GM18951 (cell line): ENCODE measurements around the gene TNNI3K.

Experiments used
- POLR2A ChIP-seq: IDR thresholded peaks from 4 replicates; pipeline ENCODE4 v1.6.1; 2011; ENCODE audit warnings: mild to moderate bottlenecking; ENCODE audit not compliant: insufficient read length, insufficient read depth; ENCODE audit errors: extremely low read depth
- in situ Hi-C: fragments of 300-500 bp; cut with MboI; formaldehyde crosslinking; loops from one replicate; pipeline ENCODE4 v1.12.0; 2022; ENCODE audit warnings: low sequenced_read_pairs, mixed read lengths, inconsistent platforms; ENCODE audit not compliant: unreplicated experiment

TNNI3K gene

DNA sequence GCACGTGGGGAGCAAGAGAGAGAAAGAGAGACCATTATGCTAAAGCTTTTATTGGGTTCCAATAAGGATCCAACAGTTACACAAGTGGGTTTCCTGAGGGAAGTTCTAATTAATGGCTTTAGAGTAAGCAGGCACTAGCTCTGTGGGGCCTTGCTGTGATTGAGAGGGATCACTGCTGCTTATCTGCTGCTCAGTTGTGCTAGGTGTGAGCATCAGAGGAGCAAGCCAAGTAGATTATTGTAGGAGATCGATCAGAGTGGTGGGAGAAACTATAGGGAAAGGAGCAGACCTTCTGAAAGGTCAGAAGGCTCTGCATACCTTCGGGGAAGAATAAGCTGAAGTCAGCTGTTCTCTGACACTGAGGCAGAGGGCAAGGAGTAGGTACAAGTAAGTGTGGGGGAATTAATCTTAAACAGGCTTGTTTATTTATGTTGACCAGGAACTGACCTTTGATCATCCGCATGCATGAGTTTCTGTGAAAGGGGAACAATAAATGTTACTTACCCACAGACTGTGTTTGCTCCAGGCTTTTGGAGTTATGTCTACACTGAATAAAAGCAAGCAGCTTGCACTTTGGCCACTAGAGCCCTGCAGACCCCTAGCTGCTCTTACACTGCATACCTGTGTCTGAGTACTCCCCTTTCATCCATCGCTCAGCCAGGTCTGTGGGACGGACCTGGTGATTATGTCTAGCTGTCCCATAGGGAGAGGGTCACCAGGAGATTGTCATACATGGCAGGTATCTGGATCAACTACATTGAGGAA lies 89.7 kb downstream of the TNNI3K start:
- TF ChIP-seq POLR2A, result no peak
- in situ Hi-C loops, result no loop called here

DNA sequence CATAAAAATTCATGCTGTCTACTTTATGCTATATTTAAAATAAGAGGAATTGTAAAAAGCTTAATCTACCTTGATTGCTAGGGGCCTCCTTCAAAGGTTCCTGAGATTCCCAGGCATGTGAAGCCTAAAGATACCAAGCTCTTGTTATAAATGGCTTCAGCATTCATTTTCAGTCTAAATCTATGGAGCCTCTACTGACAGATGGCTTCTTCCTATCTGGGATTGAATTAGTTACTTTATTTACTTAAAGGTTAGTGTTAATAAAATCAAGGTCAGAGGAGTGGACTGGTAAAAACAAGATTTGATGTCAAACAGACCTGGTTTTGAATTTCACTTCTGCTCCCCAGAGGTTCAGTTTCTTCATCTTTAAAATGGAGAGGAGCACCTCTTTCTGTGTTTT lies 93.7 kb downstream of the TNNI3K start:
- no peak for TF ChIP-seq POLR2A
- in situ Hi-C loops, result no loop called here

DNA sequence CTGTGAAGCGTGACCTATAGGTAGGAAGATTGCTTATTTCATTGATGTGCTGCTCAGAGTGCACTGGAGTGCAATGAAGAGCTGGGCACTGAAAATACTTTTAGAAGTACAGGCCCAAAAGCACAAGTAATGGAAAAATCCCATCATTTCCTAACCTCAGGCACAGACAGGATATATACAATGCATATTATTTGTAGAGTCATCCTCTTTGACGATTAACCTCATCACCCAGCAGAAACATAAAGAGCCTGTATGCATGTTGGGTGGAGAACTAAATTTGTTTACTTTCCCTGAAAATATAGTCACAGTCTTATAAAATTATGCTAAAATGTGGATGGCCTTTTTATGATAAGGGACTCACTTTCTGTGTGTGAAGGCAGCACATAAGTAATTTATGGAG lies 98.1 kb downstream of the TNNI3K start:
- in situ Hi-C loops, result no loop called here
- TF ChIP-seq POLR2A, result no peak

DNA sequence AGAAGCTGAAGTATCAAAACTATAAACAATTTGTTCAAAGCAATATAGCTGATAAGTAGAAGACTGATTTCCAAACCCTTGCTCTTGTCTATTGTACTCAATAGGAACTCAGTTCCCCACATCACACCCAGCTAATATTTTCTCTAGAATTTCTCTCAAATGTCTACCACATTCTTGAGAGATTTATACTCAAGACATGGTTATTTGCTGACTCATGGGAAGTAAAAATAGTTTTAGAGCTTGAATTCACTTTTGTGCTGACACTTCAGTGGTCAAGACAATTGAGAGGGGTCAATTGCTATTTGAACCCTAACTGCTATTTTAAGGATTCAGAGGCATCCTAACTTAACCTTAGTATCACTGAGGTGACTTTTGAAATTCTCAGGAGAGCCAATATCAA lies 99.0 kb downstream of the TNNI3K start:
- in situ Hi-C loops, result no loop called here
- no peak for TF ChIP-seq POLR2A

DNA sequence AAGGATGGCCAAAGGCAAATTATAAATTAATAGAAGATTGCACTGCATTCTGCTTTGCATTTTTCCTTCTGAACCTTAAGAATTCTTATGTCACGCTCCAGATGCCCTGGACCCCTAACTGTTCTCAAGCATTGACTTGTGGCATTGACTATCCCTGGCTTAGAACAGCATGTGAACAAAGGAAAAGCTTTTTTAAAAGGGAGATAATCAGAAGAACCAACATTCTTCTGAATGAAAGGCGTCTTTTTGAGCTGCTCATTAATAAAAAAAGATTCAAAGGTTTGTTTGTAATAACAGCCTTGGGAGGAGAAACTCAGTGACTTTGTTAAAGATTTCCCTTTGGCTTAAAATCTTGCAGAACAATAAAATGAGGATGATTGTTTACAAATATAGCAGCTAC lies 105.5 kb downstream of the TNNI3K start:
- in situ Hi-C loops, result no loop called here
- TF ChIP-seq POLR2A, result no peak

DNA sequence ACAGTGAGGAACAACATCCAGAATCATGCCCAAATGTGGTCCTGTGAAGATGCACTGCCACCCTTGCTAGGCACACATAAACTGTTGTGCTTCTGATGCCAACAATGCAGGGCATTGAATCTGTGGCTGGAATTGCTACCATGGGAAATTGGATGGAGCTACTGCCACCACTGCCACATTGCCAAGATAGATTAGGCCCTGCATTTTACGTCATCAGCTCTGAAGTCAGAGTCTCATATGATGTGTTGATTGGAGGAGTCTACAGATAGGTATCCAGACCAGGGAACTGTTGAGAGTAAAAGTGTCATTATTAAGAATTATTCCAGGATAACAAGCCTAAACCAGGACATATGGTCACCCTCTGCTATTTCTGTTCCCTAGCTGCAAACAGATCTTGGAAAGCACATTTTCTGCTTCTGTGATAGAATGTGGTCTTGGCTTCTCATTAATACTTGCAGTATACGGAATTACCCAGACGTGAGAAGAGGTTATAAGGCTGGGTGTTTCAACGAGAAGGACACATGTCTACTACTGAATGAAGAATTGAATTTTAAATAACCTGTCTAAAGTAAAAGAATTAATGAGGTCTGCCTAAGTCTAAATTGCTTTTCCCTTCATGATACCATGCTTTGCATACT lies 106.6 kb downstream of the TNNI3K start:
- no peak for TF ChIP-seq POLR2A
- in situ Hi-C loops, result no loop called here

DNA sequence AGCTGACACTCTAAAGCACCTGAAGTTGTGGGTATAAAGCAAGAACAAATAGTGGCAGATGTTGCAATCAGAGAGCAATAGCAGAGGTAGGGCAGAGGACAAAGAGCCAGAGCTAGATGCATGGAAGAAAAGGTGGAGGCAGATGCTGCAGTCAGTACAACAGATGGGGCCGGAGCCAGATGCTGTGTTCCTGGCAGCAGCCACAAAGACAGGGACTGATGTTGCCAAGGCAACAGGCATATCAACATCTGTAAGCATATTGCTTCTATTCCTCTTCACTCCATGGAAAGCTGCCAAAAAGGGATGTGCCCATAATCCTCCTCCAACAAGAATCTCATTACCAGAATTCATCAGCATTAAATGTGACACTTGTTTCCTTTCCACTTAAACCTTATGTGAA lies 108.0 kb downstream of the TNNI3K start:
- no peak for TF ChIP-seq POLR2A
- in situ Hi-C loops, result no loop called here

DNA sequence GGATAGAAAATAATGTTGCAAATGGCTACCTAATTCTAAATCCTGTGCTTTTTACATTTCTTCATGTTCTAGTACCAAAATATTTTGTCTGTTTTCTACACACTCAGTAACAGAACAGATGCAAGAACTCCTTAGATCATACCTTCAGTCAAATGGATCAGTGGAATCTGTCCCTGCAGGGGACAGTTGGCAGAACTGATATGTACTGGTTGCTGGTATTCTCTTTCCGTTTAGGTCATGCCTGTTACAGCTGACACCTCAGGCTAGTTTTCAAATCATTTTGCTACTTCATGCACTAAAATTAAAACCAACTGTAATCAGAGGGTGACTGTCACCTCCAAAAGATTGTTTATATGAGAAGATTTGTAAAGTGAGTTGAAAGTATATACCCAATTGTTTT lies 109.2 kb downstream of the TNNI3K start:
- in situ Hi-C loops, result no loop called here
- TF ChIP-seq POLR2A, result no peak

DNA sequence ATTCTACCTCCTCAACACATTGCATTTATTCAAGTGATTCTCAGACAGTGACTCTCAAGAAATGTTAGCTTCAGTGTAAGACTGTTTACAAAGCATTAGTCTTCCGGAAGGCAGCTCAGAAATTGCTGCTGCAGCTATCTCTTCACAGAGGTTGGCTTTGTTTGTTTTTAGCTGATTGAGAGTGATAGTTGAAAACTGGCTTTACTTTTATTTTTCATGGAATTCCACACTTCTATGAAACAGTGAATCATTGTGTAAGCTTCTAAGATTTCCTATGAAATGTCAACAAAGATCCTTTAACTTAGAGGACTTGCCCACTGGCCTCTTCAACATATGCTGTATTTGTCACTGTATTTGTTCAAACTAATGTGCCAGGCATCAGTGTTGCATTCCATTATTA lies 121.3 kb downstream of the TNNI3K start:
- TF ChIP-seq POLR2A, result no peak
- in situ Hi-C loops, result no loop called here

DNA sequence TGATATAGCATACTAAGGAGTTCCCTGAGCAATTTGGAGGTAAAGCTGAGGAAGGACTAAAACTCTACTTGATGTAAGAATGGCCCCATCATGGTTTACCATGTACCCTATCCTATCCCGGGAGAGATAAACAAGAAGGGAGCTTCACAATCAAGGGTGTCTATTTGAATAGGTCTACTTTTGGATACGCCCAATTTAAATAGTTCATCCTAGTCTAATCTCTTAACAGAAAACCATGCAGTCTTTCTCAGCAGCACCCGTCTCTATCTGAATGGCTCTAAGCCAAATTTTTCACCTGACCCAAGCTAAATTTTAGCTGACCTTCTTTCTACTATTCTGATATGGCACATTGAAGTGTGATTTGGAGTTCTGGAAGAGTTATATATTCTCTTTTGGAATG lies 122.0 kb downstream of the TNNI3K start:
- TF ChIP-seq POLR2A, result no peak
- in situ Hi-C loops, result no loop called here

DNA sequence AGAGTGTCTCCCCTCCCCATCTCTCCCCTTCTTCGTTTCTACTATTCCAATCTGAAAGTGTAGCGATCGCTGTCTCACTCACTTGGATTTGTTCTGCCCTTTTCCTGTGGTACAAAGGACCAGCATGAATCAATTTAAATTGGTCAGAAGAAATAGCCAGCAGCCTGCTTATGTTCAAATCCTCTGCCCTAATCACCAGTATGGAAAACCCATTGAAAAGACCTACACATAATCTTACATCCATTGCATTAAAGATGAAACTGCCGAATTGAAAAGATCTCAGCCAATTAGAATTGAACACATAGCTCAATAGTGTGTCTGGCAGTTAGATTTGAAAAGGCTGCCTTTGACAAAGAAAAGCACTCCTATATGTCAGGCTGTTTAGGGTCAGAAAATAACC lies 122.6 kb downstream of the TNNI3K start:
- TF ChIP-seq POLR2A, result no peak
- in situ Hi-C loops, result no loop called here

DNA sequence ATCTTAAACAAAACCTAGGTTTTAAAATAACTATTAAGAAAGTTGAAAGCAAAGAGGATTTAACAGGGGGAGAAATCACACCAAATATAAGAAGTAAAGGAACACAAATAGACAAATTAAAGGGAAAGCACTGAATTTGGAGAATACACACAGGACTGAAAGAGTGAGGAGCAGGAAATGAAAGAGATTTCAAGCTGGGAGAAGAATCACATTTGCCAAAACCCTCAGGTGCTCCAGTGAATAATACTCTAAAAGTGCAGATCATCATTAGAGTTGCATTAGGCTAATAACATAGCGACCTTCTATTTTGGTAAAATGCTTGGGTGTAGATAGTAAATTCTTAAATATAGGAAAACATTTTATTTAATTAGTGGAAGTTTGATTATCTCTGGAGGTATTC lies 127.5 kb downstream of the TNNI3K start:
- no peak for TF ChIP-seq POLR2A
- in situ Hi-C loops, result no loop called here

DNA sequence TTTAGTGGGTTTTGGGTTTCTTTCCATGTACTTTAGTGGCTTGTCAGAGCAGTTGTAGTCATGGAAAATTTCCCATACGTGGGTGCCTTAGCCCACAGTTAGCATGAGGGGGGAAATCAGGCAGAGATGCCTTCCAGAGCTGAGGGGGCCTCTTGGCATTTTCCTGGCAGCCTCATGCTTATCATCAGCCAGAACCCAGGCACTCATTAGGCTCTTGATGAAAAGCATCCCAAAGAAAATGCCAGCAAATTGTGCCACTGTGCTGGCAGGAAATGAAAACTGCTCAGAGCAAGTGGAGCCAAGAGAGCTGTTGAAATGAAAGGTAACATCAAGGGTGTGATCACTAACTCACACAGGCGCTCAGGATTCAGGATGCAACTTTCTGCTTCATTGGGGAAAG lies 128.0 kb downstream of the TNNI3K start:
- no peak for TF ChIP-seq POLR2A
- in situ Hi-C loops, result no loop called here

DNA sequence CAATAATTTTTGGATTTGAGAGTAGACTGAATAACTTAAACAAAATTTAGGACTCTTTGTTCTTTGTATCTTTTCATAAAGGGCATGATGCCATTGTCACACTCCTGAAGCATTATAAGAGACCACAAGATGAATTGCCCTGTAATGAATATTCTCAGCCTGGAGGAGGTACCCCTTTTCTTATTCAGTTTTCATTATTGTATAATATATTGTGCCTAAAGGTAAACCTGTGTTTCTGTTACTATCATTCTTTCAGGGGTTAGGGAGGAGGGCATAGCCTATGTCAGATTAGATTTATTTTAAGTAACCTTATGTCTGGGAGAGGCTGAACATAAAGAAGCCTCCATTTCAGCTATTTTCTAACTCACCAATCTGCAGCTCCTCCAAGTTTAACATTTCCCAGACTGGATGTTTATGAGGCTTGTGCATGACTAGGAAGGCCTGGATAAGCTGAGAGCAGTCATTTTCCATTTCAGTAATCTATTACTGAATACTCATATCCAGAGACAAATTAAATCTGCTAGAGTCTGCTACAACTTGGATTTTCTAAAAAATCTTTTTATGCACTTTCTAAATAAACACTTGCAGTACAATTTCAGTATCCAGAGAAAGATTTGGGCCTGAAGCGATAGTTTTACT lies 132.1 kb downstream of the TNNI3K start:
- TF ChIP-seq POLR2A, result no peak
- in situ Hi-C loops, result no loop called here
